ENCODE measurements around the gene ARL2.

- no peak for TF ChIP-seq POLR2A (IDR thresholded peaks at IDR 0.05)
- TF ChIP-seq, protein P1, sequence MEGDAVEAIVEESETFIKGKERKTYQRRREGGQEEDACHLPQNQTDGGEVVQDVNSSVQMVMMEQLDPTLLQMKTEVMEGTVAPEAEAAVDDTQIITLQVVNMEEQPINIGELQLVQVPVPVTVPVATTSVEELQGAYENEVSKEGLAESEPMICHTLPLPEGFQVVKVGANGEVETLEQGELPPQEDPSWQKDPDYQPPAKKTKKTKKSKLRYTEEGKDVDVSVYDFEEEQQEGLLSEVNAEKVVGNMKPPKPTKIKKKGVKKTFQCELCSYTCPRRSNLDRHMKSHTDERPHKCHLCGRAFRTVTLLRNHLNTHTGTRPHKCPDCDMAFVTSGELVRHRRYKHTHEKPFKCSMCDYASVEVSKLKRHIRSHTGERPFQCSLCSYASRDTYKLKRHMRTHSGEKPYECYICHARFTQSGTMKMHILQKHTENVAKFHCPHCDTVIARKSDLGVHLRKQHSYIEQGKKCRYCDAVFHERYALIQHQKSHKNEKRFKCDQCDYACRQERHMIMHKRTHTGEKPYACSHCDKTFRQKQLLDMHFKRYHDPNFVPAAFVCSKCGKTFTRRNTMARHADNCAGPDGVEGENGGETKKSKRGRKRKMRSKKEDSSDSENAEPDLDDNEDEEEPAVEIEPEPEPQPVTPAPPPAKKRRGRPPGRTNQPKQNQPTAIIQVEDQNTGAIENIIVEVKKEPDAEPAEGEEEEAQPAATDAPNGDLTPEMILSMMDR (IDR thresholded peaks at IDR 0.05), result no peak
Measured at GRCh38 chr11:65043881-65044501, 30.0 kb downstream of the ARL2 start.
